Measurements from ENCODE around the gene MGAT5B. TPM values are rescaled to one million over a fixed set of nuclear protein-coding genes. Genes with fewer than 3 reads are reported as not detected.

The MGAT5B gene
- total RNA-seq, 1 donor from 2014 or later, result 1.4 TPM

DNA sequence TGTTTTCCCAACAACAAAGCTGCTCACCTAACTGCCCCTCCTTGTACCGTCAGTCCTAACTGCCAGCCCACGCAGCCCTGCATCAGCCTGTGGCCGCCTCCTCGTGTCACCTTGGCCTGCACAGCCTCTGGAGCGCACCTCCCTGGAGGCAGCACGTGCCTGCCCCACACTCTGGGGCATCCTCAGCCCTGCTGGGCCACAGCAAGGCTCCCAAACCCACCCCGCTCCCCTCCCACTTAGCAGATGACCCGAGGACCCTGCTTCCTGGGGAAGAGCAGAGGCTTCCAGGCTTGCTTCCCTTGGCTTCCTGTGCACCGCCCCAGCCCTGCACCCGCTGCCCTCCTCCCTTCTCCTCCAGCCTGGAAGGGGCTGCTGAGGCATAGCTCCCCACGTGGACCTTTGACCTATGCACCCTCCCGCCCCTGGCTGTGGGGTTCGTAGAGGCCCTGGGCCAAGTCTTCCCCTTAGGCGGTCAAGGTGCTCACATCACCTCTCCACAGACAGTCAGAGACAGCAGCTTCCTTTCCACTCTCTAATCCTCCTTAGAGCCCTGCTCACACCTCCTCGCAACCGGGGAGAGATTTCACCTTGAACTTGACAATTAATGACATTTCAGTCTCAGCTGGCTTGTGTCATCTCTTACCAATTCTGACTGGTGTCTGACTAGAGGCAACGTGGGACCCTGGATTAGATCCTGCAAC is 115.0 kb downstream of the MGAT5B start:
- DNase-seq (ENCODE audit: low spot score), result no peak
- ATAC-seq, result no peak
- intact Hi-C loops (cut with DNase I), result no loop called here

DNA sequence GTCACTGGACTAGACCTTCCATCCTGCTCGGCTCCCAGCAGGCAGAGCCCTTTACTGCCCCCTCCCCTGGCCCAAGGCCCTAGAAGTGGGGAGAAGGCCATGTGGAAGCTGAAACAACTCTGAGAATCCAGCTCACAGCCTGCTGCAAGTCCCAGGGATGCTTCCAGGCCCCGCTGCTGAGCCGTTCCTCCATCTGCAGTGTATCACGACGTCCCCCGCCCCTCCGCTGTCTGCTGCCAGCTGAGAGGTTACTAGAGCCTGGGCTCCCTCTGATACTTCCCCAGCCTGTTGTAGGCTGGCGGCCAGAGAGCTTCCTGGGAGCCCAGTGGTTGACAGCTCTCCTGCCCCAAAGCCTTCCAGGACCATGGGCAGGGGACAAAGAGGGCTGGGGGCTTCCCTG is 118.2 kb downstream of the MGAT5B start:
- no peak for ATAC-seq
- no peak for DNase-seq (ENCODE audit: low spot score)
- intact Hi-C loops (cut with DNase I), result no loop called here

DNA sequence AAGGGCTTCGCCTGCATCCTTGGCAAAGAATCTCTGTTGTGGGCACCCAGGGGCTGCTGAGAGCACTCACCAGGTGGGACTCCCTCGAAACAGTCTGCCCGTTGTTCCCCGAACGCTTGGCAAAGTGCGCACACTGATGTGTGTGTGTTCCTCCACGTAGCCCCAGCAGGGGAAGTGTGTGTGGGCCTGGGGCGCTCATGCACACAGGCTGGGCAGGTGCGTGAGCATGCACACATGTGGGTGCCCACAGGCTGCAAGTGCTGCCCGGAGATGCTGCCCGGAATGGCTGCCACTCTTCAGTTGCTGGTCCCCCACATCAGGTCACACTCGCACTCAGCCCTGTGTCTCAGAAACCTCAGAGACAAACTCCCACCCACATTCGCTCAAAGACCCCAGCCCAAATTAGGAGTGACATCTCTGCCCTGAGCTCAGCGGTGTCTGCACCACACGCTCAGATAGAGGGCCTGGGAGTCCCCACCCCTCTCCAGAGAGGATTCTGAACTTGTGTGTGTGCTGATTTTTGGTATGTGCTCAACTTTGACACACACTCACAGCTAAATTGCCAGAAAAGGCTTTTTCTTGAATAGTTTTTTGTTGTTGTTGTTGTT is 119.4 kb downstream of the MGAT5B start:
- DNase-seq (ENCODE audit: low spot score) (no peak), ATAC-seq (no peak)
- intact Hi-C loops (cut with DNase I), result no loop called here

DNA sequence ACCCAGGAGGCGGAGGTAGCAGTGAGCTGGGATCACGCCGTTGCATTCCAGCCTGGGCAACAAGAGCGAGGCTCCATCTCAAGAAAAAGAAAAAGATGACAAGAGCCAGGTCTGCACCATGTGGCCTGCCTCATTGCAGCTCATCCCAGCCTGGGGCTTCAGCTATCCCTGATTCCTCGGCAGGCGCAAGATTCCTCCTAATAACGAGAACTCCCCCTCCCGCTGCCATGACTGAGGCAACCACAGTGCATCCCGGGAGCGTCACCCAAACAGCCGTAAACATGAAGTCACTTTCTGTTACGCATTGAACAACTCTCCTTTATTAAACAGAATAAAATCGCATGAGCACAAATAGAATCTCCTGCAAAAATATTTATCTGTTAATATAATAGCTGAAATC is 120.6 kb downstream of the MGAT5B start:
- ATAC-seq (no peak), DNase-seq (ENCODE audit: low spot score) (no peak)
- intact Hi-C loops (cut with DNase I), result no loop called here

DNA sequence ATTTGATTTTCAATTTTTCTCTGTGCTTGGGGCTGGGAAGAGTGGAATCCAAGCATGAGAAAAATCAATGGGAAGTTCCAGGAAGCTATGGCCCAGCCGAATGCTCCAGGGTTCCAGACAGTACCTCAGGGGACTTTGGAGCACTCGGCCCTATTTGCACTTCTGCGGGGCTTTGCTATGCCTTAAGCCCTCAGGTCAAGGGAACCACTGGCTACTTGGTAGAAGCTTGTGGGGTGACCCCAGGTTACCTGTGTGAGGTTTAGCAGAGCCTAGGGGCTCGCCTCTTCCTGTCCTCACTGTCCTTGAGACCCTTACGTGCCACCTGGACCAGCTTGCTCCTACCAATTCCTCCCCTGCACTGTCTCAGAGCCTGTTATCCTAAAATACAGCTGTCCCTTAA is 121.3 kb downstream of the MGAT5B start:
- ATAC-seq, result no peak
- no peak for DNase-seq (ENCODE audit: low spot score)
- intact Hi-C loops (cut with DNase I), result no loop called here

DNA sequence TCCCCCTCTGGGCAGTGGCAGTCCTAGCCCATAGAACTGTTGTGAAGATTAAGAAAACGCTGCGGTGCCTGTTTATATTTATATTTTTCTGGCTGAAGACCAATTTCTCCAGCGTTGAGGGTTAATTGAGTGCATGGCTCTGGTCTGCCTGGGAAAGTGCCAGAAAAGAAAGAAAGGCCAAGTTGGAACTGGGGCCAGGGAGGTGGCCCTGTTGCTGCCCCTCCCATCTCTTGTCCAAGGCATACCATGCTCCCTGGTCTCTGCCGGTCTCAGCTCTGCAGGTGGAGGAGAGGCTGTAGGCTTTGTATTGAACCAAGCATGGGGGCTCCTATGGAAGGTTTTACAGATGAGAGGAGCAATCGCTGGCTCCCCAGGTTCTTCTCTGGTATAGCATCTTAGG is 124.7 kb downstream of the MGAT5B start:
- ATAC-seq, result no peak
- no peak for DNase-seq (ENCODE audit: low spot score)
- intact Hi-C loops (cut with DNase I), result no loop called here

DNA sequence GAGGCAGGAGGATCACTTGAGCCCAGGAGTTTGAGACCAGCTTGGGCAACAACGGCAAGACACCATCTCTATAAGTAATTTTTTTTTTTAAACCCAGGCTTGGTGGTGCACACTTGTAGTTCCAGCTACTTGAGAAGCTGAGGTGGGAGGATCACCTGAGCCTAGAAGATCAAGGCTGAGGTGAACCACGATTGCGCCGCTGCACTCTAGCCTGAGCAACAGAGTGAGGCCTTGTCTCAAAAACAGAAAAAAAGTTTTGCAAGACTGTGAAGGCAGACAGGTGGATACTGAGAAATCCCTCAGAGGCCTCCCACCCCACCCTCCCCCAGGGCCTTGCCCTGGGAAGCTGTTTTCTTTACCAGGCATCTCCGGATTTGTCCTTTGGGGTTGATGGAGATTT is 125.4 kb downstream of the MGAT5B start:
- ATAC-seq (no peak), DNase-seq (ENCODE audit: low spot score) (no peak)
- intact Hi-C loops (cut with DNase I), result no loop called here

DNA sequence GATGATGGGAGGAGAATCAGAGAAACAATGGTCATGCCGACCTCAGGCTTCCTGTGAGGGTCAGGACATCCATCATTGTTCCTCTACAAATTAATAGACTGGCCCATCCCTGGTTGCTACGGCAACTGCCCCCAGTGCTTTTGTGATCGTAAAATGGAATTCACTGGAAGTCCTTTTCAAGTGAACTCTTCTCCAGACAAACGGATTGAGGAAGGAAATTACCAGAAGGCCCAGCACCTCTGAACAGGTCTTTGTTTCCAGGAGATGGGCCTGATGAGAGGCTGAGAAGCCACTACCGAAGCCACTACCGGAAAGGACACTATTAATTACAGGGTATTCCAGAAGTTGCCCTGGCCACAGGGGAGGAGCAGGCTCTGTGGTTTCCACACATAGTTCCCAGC is 126.0 kb downstream of the MGAT5B start:
- DNase-seq (ENCODE audit: low spot score) (no peak), ATAC-seq (no peak)
- intact Hi-C loops (cut with DNase I), result no loop called here

DNA sequence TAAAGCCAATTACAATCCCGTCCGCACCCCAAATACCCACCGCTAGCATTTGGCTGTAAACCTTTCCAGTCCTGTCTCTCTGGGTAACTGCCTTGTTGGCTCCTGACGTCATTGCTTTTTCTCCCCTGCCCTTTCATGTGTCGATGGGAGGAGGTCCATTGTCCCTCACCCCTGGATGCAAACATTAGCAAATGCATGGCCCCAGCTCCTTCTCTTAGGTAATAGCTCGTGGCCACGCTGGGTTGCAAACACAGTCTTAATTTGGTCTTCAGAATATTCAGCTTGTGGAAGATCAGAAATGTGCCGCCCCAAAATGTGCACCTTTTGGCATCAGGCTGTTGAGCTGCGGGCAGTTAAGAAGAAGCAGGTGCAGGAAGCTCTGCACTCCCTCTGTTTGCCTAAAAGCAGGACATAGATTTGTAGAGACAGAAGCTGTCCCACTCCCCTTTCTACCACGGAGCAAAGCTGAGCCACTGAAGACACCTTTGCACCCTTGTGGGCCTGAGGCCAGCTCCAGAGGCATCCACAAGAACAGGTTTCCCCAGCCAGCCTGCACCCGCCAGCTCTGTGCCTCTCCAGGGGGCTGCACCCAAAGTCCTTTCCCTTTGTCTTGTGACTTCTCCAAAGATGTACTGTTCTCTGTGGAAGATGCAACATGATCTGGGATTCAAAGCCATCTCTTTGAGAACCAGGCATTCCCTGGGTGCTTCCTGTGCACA is 127.3 kb downstream of the MGAT5B start:
- ATAC-seq (no peak), DNase-seq (ENCODE audit: low spot score) (no peak)
- intact Hi-C loops (cut with DNase I), result no loop called here

DNA sequence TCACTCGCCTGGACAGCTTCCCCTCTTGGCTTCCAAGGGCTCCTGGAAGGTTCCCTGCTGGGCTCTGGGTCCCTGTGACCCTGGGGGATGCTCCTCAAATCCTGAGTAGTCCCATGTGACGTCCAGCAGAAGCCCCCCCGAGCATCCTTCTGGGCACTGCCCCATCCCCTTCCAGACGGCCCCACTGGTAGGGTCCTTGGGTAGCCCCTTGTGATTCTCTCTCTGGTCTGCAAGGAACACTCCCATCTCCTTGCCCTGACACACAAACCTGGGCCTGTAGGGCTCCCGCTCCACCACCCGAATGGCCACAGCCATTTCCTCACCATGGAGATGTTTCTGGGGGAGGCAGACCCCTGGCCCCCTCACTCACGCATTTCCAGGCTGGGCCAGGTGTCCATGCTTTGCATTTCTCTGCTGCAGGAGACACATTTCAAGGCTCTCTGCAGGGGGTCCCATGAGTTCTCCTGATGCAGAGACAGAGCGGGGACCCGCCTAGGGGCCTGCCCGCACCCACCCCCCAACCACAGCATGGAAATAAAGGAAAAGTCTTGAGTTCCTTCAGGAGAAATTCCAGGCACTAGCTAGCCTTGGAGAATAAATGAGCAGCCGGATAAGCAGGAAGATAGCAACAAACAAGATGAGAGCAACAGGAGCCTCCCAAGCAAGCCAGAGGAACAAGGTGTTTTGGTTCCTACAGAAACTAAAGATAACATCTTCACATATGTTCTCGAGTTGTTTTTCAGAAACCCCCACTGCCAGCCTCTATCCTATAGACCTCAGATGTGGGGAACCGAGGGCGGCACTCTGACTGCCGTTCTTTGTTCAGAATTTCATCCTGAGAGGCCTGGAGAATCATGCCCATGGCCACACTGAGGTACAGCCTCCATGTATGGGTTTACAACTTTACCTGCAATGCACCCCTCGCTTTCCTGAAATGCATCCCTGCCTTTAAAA is 128.8 kb downstream of the MGAT5B start:
- DNase-seq (ENCODE audit: low spot score), result no peak
- intact Hi-C loops (cut with DNase I), result no loop called here

DNA sequence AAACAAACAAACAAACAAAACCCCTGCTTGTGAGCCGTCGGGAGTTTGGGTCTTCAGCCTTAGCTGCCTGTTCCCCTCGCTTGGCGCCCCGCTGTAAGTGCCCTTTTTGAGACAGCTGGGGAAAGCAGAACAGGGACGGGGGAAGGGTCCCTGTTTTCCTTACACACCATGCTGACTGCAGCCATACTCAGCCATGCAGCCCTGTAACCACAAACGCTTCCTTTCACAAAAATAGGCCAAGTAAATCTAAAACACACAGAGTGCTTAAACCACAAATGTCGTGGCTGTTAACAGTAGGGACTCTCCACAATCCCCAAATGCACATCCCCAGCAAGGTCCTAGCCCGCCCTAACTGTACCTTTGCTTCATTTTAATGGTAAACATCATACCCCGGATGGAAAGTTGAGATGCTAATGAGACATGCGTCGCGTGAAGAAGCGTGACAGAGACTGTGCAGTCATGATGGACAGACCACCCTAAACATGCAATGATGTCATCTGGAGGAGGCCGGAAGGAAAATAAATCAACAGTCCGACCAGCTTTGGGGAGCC is 129.9 kb downstream of the MGAT5B start:
- intact Hi-C loops (cut with DNase I), result no loop called here
- ATAC-seq, result no peak

More for the DNA sequence above, 128.8 kb downstream of the MGAT5B start:
- ATAC-seq, result no peak

DNA sequence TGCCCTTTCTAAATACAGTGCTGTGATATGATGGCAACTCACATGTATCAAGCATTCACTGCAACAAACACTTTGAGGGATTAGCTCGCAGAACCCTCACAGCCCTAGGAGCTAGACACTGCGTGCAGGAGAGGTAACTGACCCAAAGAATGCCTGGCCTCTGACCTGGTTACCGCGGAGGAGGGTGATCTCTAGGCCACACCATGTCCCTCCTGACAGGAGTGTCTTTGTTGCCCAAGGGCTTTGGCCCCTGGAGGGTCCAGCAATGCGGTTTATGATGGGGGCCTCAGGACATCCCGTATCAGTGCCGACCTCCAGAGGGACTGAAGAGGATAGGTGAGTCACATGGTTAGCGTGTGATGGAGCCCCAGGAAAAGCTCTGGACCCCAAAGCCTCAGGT is 130.6 kb downstream of the MGAT5B start:
- DNase-seq (ENCODE audit: low spot score) (no peak), ATAC-seq (no peak)
- intact Hi-C loops (cut with DNase I), result no loop called here

More for the DNA sequence above, 129.9 kb downstream of the MGAT5B start:
- no peak for DNase-seq (ENCODE audit: low spot score)

Other genes starting within 250 kb of the MGAT5B start
- gene ST6GALNAC1, start 224.6 kb upstream of the MGAT5B start, total RNA-seq, result 1.8 TPM
- gene MXRA7, start 157.4 kb upstream of the MGAT5B start, total RNA-seq, result 185 TPM
- gene JMJD6, start 141.8 kb upstream of the MGAT5B start, total RNA-seq, result 37.2 TPM
- 29.1 TPM for gene METTL23, start 141.6 kb upstream of the MGAT5B start, total RNA-seq
- 154 TPM for gene SRSF2, start 131.1 kb upstream of the MGAT5B start, total RNA-seq
- 30.3 TPM for gene MFSD11, start 130.3 kb upstream of the MGAT5B start, total RNA-seq